Neural cell (in vitro differentiated cells): ENCODE results near the gene CYB5A. TPM values are rescaled to one million over a fixed set of nuclear protein-coding genes. Genes with fewer than 3 reads are reported as not detected.

Experiments
- H2AFZ ChIP-seq: fragments of 200-600, 300-800 bp; sonication (generic), shearing (Covaris generic); 2 replicates; pipeline ENCODE4 v1.6.0; 2014; ENCODE audit warnings: low read depth, mild to moderate bottlenecking, antibody characterized with exemption, low read length, moderate library complexity
- H3F3A ChIP-seq: fragments of 200-600 bp; shearing (Covaris generic); 2 replicates; pipeline ENCODE4 v1.6.1; 2016; ENCODE audit warnings: mild to moderate bottlenecking, moderate library complexity, mixed read lengths, antibody characterized with exemption, low read length; ENCODE audit not compliant: insufficient read depth, poor library complexity, severe bottlenecking
- H3K27ac ChIP-seq: fragments of 200-600, 300-800 bp; sonication (generic), shearing (Covaris generic); 2 replicates; pipeline ENCODE4 v1.5.1; 2014; ENCODE audit warnings: mild to moderate bottlenecking, low read length, moderate library complexity
- H3K27me3 ChIP-seq: fragments of 300-800, 200-600 bp; sonication (generic), shearing (Covaris generic); 2 replicates; pipeline ENCODE4 v1.6.0; 2014; ENCODE audit warnings: mild to moderate bottlenecking, low read depth, low read length, moderate library complexity; ENCODE audit not compliant: insufficient read depth
- H3K36me3 ChIP-seq: fragments of 300-800, 200-600 bp; sonication (generic), shearing (Covaris generic); 2 replicates; pipeline ENCODE4 v1.5.1; 2014; ENCODE audit warnings: mild to moderate bottlenecking, antibody characterized with exemption, low read length, moderate library complexity; ENCODE audit not compliant: insufficient read depth
- H3K4me2 ChIP-seq: fragments of 300-800, 200-600 bp; sonication (generic), shearing (Covaris generic); 2 replicates; pipeline ENCODE4 v1.6.0; 2014; ENCODE audit warnings: mild to moderate bottlenecking, low read length
- H3K4me3 ChIP-seq: fragments of 300-800, 200-600 bp; sonication (generic), shearing (Covaris generic); 2 replicates; pipeline ENCODE4 v1.5.1; 2014; ENCODE audit warnings: mild to moderate bottlenecking, low read length, moderate library complexity
- H3K79me2 ChIP-seq: fragments of 200-600 bp; shearing (Covaris generic); replicated peaks from 2 replicates; pipeline ENCODE4 v1.6.0; 2014; ENCODE audit warnings: mild to moderate bottlenecking, low read length, moderate library complexity; ENCODE audit not compliant: insufficient read depth
- H3K9ac ChIP-seq: fragments of 300-800, 200-600 bp; sonication (generic), shearing (Covaris generic); 2 replicates; pipeline ENCODE4 v1.6.1; 2016; ENCODE audit warnings: mild to moderate bottlenecking, low read length, mixed read lengths
- H3K9me2 ChIP-seq: fragments of 200-600 bp; shearing (Covaris generic); 2 replicates; pipeline ENCODE4 v1.6.1; 2016; ENCODE audit warnings: mild to moderate bottlenecking, low read length, mixed read lengths; ENCODE audit not compliant: insufficient read depth
- H3K9me3 ChIP-seq: fragments of 200-600, 300-800 bp; sonication (generic), shearing (Covaris generic); 2 replicates; pipeline ENCODE4 v1.6.1; 2016; ENCODE audit warnings: mild to moderate bottlenecking, mixed run types, low read length, moderate library complexity, mixed read lengths
- H4K20me1 ChIP-seq: fragments of 200-600 bp; shearing (Covaris generic); 2 replicates; pipeline ENCODE4 v1.6.1; 2016; ENCODE audit warnings: mild to moderate bottlenecking, mixed run types; ENCODE audit not compliant: insufficient read depth
- EP300 ChIP-seq: fragments of 450-650 bp; conservative IDR thresholded peaks from 2 replicates; pipeline ENCODE4 v1.6.1; 2014; ENCODE audit warnings: antibody characterized with exemption, mild to moderate bottlenecking, moderate library complexity; ENCODE audit not compliant: poor library complexity, severe bottlenecking
- SMC3 ChIP-seq: fragments of 450-650 bp; conservative IDR thresholded peaks from 2 replicates; pipeline ENCODE4 v1.6.1; 2014; ENCODE audit warnings: antibody characterized with exemption, mild to moderate bottlenecking, moderate library complexity; ENCODE audit not compliant: poor library complexity
- polyA plus RNA-seq: library from polyadenylated mRNA; depleted of rRNA; stranded (reverse); fragments of >200 nt; gene quantifications from 2 replicates; pipeline ENCODE4 v1.2.3, GENCODE V29; 2014
- small RNA-seq, 3 experiments: library from RNA; depleted of rRNA; stranded (forward); fragments of <200 nt; gene quantifications; one replicate each; pipeline ENCODE3, GENCODE V24; 2012
- TF ChIP-seq, protein P1 (sequence below): IDR thresholded peaks from 2 replicates; pipeline ENCODE4 v1.6.1; 2012; ENCODE audit warnings: borderline replicate concordance
- TF ChIP-seq, protein P2 (sequence below): fragments of 450-650 bp; IDR thresholded peaks from 2 replicates; pipeline ENCODE4 v1.5.1; 2014; ENCODE audit warnings: antibody characterized with exemption, mild to moderate bottlenecking, moderate library complexity; ENCODE audit not compliant: poor library complexity, severe bottlenecking

The CYB5A gene
- polyA plus RNA-seq, 1 donor from 2014 or later = 35.4 TPM

DNA sequence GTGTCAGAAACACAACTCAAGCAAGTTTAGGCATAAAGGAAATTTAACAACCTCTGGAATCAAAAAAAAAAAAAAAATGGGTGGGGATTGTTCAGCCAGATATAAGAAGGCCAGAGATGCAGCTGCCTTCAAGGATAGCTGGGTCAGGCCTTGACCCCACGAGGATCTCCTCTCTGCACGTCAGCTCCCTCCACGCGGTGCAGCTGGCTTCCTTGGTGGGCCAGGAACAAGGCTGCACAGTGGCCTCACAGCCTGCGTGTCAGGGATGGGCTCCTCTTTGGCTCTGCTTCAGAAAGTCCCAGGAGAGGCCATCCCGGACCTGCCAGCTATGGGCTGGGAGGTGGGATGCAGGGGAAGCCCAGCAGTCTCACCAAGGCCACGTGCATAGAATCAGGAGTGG is 88.0 kb downstream of the CYB5A start:
- H3K36me3 ChIP-seq = no peaks in the 10 kb centered on the region
- H3K4me2 ChIP-seq = no peak overlapping the region
- H3K9me2 ChIP-seq = no peaks in the 10 kb centered on the region
- no peaks in the 10 kb centered on the region for H3K9me3 ChIP-seq
- H2AFZ ChIP-seq = no peak overlapping the region
- no peak for TF ChIP-seq EP300
- TF ChIP-seq, protein P1, sequence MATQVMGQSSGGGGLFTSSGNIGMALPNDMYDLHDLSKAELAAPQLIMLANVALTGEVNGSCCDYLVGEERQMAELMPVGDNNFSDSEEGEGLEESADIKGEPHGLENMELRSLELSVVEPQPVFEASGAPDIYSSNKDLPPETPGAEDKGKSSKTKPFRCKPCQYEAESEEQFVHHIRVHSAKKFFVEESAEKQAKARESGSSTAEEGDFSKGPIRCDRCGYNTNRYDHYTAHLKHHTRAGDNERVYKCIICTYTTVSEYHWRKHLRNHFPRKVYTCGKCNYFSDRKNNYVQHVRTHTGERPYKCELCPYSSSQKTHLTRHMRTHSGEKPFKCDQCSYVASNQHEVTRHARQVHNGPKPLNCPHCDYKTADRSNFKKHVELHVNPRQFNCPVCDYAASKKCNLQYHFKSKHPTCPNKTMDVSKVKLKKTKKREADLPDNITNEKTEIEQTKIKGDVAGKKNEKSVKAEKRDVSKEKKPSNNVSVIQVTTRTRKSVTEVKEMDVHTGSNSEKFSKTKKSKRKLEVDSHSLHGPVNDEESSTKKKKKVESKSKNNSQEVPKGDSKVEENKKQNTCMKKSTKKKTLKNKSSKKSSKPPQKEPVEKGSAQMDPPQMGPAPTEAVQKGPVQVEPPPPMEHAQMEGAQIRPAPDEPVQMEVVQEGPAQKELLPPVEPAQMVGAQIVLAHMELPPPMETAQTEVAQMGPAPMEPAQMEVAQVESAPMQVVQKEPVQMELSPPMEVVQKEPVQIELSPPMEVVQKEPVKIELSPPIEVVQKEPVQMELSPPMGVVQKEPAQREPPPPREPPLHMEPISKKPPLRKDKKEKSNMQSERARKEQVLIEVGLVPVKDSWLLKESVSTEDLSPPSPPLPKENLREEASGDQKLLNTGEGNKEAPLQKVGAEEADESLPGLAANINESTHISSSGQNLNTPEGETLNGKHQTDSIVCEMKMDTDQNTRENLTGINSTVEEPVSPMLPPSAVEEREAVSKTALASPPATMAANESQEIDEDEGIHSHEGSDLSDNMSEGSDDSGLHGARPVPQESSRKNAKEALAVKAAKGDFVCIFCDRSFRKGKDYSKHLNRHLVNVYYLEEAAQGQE = no peak
- TF ChIP-seq, protein P2, sequence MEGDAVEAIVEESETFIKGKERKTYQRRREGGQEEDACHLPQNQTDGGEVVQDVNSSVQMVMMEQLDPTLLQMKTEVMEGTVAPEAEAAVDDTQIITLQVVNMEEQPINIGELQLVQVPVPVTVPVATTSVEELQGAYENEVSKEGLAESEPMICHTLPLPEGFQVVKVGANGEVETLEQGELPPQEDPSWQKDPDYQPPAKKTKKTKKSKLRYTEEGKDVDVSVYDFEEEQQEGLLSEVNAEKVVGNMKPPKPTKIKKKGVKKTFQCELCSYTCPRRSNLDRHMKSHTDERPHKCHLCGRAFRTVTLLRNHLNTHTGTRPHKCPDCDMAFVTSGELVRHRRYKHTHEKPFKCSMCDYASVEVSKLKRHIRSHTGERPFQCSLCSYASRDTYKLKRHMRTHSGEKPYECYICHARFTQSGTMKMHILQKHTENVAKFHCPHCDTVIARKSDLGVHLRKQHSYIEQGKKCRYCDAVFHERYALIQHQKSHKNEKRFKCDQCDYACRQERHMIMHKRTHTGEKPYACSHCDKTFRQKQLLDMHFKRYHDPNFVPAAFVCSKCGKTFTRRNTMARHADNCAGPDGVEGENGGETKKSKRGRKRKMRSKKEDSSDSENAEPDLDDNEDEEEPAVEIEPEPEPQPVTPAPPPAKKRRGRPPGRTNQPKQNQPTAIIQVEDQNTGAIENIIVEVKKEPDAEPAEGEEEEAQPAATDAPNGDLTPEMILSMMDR = no peak
- TF ChIP-seq SMC3 = no peak
- H3K27ac ChIP-seq = no peak overlapping the region
- no peak overlapping the region for H3K4me3 ChIP-seq
- no peak overlapping the region for H3K9ac ChIP-seq
- no peaks in the 10 kb centered on the region for H4K20me1 ChIP-seq
- H3F3A ChIP-seq = no peaks in the 10 kb centered on the region
- no peaks in the 10 kb centered on the region for H3K27me3 ChIP-seq
- no peaks in the 10 kb centered on the region for H3K79me2 ChIP-seq

Small RNA genes lying within 50 kb of the gene (small RNA-seq; reads per million reads assigned to genes)
- 0 reads per million in 3 experiments for gene RN7SL551P

Other genes starting within 250 kb of the CYB5A start
- gene FBXO15, start 144.1 kb downstream of the CYB5A start, polyA plus RNA-seq = 6.1 and 9.2 TPM in 2 replicates
- gene TIMM21, start 143.4 kb downstream of the CYB5A start, polyA plus RNA-seq = 59.2 and 73.8 TPM in 2 replicates
- not detected in 2 replicates for gene C18orf63, start 23.9 kb upstream of the CYB5A start, polyA plus RNA-seq
- gene DIPK1C, start 165.3 kb upstream of the CYB5A start, polyA plus RNA-seq = not detected in 2 replicates
- gene CNDP2, start 204.4 kb upstream of the CYB5A start, polyA plus RNA-seq = 29.0 and 35.7 TPM in 2 replicates
- gene CNDP1, start 242.5 kb upstream of the CYB5A start, polyA plus RNA-seq = 0.38 and 2.1 TPM in 2 replicates